Kidney (tissue), 14 donors: ENCODE results near the gene UBE2J1. TPM values are rescaled to one million over a fixed set of nuclear protein-coding genes. Genes with fewer than 3 reads are reported as not detected.

ENCODE experiments used
- DNase-seq, 5 donors: peaks; one replicate each; pipeline ENCODE4 v3.0.0-alpha.2; 2013 to 2020
- FAIRE-seq: peaks from 2 replicates; lab custom pipeline; 2012; peaks lifted over from hg19 to GRCh38; lab: Jason Lieb, UNC
- H3K27ac ChIP-seq, 2 donors: one replicate each; pipeline ENCODE4 v1.7.0; 2013; ENCODE audit warnings: low read depth in 2 of 2, low read length in 2 of 2, inconsistent platforms in 1 of 2
- H3K27me3 ChIP-seq: one replicate; pipeline ENCODE4 v1.7.1; 2013; ENCODE audit warnings: low read length, inconsistent platforms; ENCODE audit not compliant: control insufficient read depth, insufficient read depth
- H3K36me3 ChIP-seq, 3 donors: one replicate each; pipeline versions ENCODE4 v1.7.0 to v1.7.1; 2013; ENCODE audit warnings: low read length in 3 of 3, control low read depth in 1 of 3, inconsistent platforms in 1 of 3; ENCODE audit not compliant: insufficient read depth in 3 of 3, control insufficient read depth in 2 of 3
- H3K4me1 ChIP-seq, 3 donors: one replicate each; pipeline versions ENCODE4 v1.7.0 to v1.7.1; 2013; ENCODE audit warnings: low read length in 3 of 3, inconsistent platforms in 1 of 3, low read depth in 1 of 3; ENCODE audit not compliant: control insufficient read depth in 2 of 3, insufficient read depth in 2 of 3
- H3K4me3 ChIP-seq, 3 donors: one replicate each; pipeline versions ENCODE4 v1.7.0 to v1.8.1; 2013; ENCODE audit warnings: low read length in 3 of 3, control low read depth in 1 of 3, inconsistent platforms in 1 of 3
- H3K9ac ChIP-seq, 3 donors: one replicate each; pipeline versions ENCODE4 v1.7.0 to v1.7.1; 2013; ENCODE audit warnings: low read length in 3 of 3, control low read depth in 1 of 3, inconsistent platforms in 1 of 3
- H3K9me3 ChIP-seq, 3 donors: one replicate each; pipeline versions ENCODE4 v1.7.0 to v1.7.1; 2013; ENCODE audit warnings: low read length in 3 of 3, control low read depth in 1 of 3, inconsistent platforms in 1 of 3; ENCODE audit not compliant: control insufficient read depth in 2 of 3, insufficient read depth in 1 of 3
- intact Hi-C: fragments of 100-400 bp; cut with DNase I; formaldehyde crosslinking; loops from one replicate; pipeline ENCODE4 v1.11.1; 2022
- polyA plus RNA-seq: library from polyadenylated mRNA; stranded (reverse); fragments of 350-450 nt; fragmentation: Illumina TruSeq; extraction: RNeasy Lipid Tissue Mini Kit (QIAGEN cat#74804); gene quantifications from one replicate; pipeline ENCODE4 v1.2.3, GENCODE V29; 2014; ENCODE audit warnings: low read depth, low replicate concordance; ENCODE audit not compliant: insufficient read depth
- total RNA-seq: library from RNA; stranded (reverse); fragmentation: NEBNext Ultra II Directional; extraction: Animal tissue kit (Norgen Biotek cat#: 25700); gene quantifications from one replicate; pipeline ENCODE4 v1.2.1, GENCODE V29; 2021
- TF ChIP-seq, protein P1 (sequence below): IDR thresholded peaks from 3 replicates; pipeline ENCODE4 v1.5.1; 2012; ENCODE audit warnings: mild to moderate bottlenecking, moderate library complexity, borderline replicate concordance; ENCODE audit not compliant: insufficient read depth; ENCODE audit errors: extremely low read depth
- donor health status: control.
- donor health status: control.
- donor health status: control.
- donor health status: control.
- donor health status: control.
- donor health status: DM: yes; HTN: yes; CAD: no.
- donor health status: Normal renal cell carcinoma (clear cell type).

Gene UBE2J1
- total and polyA plus RNA-seq, 2 donors from 2014 or later: 22.8 to 47.3 TPM

DNA sequence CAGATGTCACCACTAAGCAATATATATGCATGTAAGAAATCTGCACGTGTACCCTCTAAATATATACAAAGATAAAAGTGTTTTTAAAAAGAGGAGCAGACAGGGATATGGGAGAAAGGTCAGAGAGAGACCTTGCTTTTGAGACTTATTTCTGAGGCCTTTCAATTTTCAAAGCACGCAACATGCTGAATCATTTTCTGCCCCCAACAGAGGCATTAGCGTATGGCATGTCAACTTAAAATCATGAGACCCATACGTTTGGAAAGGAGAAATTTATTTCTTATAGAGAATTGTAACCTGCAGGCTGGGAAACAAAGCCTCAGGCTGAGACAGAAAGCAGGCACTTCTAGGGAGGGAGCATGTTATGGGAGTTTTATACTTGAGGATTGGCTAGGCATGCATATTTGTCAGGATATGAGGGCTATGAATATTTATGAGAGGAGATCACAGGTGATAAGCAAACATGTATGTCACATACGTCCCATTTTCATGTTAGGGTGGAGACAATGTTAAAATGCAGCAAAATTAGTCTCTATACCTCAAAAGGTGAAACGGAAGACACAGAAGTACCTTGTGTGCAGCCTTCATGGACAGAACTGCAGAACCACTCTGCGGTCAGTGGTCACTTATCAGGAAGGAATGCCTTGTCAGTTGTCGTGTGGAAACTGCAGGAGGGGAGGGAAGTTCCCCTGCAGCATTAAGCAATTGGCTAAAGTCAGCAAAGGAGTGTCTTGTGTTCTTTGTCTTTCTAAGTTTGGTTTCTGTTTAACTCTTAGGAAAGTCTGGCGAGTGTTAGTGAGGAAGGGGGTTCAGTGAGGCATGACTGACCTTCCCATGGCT is 31.2 kb downstream of the UBE2J1 start:
- H3K9ac ChIP-seq: peak overlapping the region in 1 of 3 donors; percentile 44
- FAIRE-seq (peak; percentile 27), DNase-seq (peak in 1 of 5 donors; percentile 21)
- H3K4me3 ChIP-seq: peak overlapping the region in 2 of 3 donors; percentile 39 to 48
- intact Hi-C loops: no loop called here
- H3K27me3 ChIP-seq: no peaks in the 10 kb centered on the region
- peaks cover 0 to 2% (median 0%) of the 10 kb centered on the region in 3 donors for H3K36me3 ChIP-seq
- TF ChIP-seq, protein P1, sequence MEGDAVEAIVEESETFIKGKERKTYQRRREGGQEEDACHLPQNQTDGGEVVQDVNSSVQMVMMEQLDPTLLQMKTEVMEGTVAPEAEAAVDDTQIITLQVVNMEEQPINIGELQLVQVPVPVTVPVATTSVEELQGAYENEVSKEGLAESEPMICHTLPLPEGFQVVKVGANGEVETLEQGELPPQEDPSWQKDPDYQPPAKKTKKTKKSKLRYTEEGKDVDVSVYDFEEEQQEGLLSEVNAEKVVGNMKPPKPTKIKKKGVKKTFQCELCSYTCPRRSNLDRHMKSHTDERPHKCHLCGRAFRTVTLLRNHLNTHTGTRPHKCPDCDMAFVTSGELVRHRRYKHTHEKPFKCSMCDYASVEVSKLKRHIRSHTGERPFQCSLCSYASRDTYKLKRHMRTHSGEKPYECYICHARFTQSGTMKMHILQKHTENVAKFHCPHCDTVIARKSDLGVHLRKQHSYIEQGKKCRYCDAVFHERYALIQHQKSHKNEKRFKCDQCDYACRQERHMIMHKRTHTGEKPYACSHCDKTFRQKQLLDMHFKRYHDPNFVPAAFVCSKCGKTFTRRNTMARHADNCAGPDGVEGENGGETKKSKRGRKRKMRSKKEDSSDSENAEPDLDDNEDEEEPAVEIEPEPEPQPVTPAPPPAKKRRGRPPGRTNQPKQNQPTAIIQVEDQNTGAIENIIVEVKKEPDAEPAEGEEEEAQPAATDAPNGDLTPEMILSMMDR: no peak
- H3K27ac ChIP-seq: peak overlapping the region in 1 of 2 donors; percentile 65
- peaks cover 0 to 13% (median 5%) of the 10 kb centered on the region in 3 donors for H3K4me1 ChIP-seq
- H3K9me3 ChIP-seq: no peaks in the 10 kb centered on the region

DNA sequence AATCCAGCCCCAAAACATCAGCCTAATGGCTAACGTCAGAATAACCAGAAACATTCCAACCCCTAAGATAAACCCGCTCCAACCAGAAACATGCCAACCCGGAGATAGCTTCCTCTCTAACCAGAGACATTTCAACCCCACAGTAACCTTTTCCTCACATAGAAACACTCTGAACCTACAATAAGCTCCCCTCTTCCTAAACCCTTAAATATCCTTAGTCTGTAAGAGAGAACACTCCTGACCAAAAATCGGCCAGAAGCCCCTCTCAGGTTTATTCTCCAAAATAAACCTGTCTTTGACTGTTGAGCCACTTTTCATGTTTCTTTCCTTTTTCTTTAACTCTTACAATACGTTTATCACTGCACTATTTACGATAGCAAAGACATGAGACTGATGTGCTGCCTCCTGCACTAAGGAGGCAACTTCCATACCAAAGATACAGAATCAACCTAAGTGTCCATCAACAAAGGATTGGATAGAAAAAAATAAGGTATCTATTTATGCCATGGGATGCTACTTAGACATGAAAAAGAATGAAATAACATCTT is 32.4 kb downstream of the UBE2J1 start:
- Histone ChIP-seq H3K36me3 (no peaks in the 10 kb centered on the region), H3K9me3 (no peaks in the 10 kb centered on the region), H3K4me1 (peaks cover 0 to 13% (median 5%) of the 10 kb centered on the region in 3 donors), H3K27me3 (no peaks in the 10 kb centered on the region), H3K27ac (no peak overlapping the region), H3K9ac (no peak overlapping the region), H3K4me3 (no peak overlapping the region)
- DNase-seq (no peak), FAIRE-seq (no peak)
- TF ChIP-seq, protein P1: no peak
- intact Hi-C loops: no loop called here

DNA sequence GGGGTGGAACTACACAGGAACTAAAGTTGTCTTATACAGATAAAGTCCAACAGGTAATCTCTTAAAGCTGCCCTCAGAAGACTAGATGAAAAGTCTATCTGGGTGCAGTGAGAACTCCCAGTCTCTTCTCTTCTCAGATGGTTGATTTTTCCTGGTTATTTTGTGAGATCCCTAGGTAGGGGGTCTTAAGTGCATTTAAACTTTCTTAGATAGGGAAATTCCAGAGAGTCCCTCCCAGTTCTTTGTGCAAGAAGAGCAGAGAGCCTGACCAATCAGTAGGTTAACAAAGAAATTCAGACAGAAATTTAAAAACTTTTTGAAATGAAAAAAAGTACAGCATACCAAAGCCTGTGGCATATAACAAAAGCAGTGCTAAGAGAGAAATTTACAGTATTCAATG is 35.5 kb downstream of the UBE2J1 start:
- Histone ChIP-seq H3K4me1 (peaks cover 0 to 13% (median 10%) of the 10 kb centered on the region in 3 donors), H3K9ac (no peak overlapping the region), H3K4me3 (no peak overlapping the region), H3K27ac (no peak overlapping the region), H3K27me3 (no peaks in the 10 kb centered on the region), H3K9me3 (no peaks in the 10 kb centered on the region), H3K36me3 (no peaks in the 10 kb centered on the region)
- TF ChIP-seq, protein P1: no peak
- intact Hi-C loops: no loop called here
- DNase-seq: no peak
- no peak for FAIRE-seq
